ENCODE data around the gene PTGR3.

GRCh38 chr18:75170916-75171315 is 38.0 kb downstream of the PTGR3 start:
- TF ChIP-seq, protein P1, sequence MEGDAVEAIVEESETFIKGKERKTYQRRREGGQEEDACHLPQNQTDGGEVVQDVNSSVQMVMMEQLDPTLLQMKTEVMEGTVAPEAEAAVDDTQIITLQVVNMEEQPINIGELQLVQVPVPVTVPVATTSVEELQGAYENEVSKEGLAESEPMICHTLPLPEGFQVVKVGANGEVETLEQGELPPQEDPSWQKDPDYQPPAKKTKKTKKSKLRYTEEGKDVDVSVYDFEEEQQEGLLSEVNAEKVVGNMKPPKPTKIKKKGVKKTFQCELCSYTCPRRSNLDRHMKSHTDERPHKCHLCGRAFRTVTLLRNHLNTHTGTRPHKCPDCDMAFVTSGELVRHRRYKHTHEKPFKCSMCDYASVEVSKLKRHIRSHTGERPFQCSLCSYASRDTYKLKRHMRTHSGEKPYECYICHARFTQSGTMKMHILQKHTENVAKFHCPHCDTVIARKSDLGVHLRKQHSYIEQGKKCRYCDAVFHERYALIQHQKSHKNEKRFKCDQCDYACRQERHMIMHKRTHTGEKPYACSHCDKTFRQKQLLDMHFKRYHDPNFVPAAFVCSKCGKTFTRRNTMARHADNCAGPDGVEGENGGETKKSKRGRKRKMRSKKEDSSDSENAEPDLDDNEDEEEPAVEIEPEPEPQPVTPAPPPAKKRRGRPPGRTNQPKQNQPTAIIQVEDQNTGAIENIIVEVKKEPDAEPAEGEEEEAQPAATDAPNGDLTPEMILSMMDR (tag by site-specific recombination; IDR thresholded peaks at IDR 0.05): no peak
- TF ChIP-seq, protein P2, sequence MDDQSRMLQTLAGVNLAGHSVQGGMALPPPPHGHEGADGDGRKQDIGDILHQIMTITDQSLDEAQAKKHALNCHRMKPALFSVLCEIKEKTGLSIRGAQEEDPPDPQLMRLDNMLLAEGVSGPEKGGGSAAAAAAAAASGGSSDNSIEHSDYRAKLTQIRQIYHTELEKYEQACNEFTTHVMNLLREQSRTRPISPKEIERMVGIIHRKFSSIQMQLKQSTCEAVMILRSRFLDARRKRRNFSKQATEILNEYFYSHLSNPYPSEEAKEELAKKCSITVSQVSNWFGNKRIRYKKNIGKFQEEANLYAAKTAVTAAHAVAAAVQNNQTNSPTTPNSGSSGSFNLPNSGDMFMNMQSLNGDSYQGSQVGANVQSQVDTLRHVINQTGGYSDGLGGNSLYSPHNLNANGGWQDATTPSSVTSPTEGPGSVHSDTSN (CRISPR knock-in tag; IDR thresholded peaks at IDR 0.05): no peak
- no peak for TF ChIP-seq KLF9 (tag by site-specific recombination; IDR thresholded peaks at IDR 0.05; ENCODE audit: low read depth)
- no peak for TF ChIP-seq KLF1 (tag by site-specific recombination; IDR thresholded peaks at IDR 0.05)
- TF ChIP-seq REST (tag by site-specific recombination; IDR thresholded peaks at IDR 0.05): no peak
